Mesendoderm (in vitro differentiated cells): Measurements from ENCODE around the gene GINS2.

Experiments used
- DNase-seq: peaks from one replicate; pipeline ENCODE4 v3.0.0; 2013
- H2AK5ac ChIP-seq: 2 replicates; pipeline ENCODE4 v1.6.1; 2013; ENCODE audit warnings: low read length, inconsistent platforms
- H2BK120ac ChIP-seq: 2 replicates; pipeline ENCODE4 v1.6.1; 2013; ENCODE audit warnings: low read depth, mild to moderate bottlenecking, low read length, moderate library complexity, mixed read lengths
- H2BK15ac ChIP-seq: replicated peaks from 2 replicates; pipeline ENCODE4 v1.6.1; 2013; ENCODE audit warnings: low read depth, mild to moderate bottlenecking, moderate library complexity
- H2BK5ac ChIP-seq: 2 replicates; pipeline ENCODE4 v1.6.1; 2013; ENCODE audit warnings: low read length, inconsistent platforms
- H3K18ac ChIP-seq: 2 replicates; pipeline ENCODE4 v1.6.1; 2013; ENCODE audit warnings: mild to moderate bottlenecking, low read length, mixed read lengths
- H3K23ac ChIP-seq: one replicate; pipeline ENCODE4 v1.6.1; 2013; ENCODE audit warnings: low read length
- H3K27ac ChIP-seq: 2 replicates; pipeline ENCODE4 v1.5.1; 2013; ENCODE audit warnings: low read depth, mild to moderate bottlenecking, inconsistent platforms, low read length, moderate library complexity
- H3K27me3 ChIP-seq: 2 replicates; pipeline ENCODE4 v1.6.1; 2013; ENCODE audit warnings: low read length, control low read depth, mild to moderate bottlenecking, inconsistent platforms; ENCODE audit not compliant: insufficient read depth, poor library complexity
- H3K36me3 ChIP-seq: 2 replicates; pipeline ENCODE4 v1.6.1; 2013; ENCODE audit warnings: low read length, inconsistent platforms; ENCODE audit not compliant: control insufficient read depth, insufficient read depth
- H3K4ac ChIP-seq: one replicate; pipeline ENCODE4 v1.6.1; 2013; ENCODE audit warnings: low read depth, mild to moderate bottlenecking, low read length, moderate library complexity
- H3K4me1 ChIP-seq: 2 replicates; pipeline ENCODE4 v1.6.1; 2013; ENCODE audit warnings: low read depth, low read length, inconsistent platforms; ENCODE audit not compliant: control insufficient read depth
- H3K4me2 ChIP-seq: 2 replicates; pipeline ENCODE4 v1.6.1; 2013; ENCODE audit warnings: low read length
- H3K4me3 ChIP-seq: 2 replicates; pipeline ENCODE4 v1.5.1; 2013; ENCODE audit warnings: mild to moderate bottlenecking, low read length
- H3K56ac ChIP-seq: one replicate; pipeline ENCODE4 v1.6.1; 2013; ENCODE audit warnings: low read length
- H3K79me1 ChIP-seq: 2 replicates; pipeline ENCODE4 v1.6.1; 2013; ENCODE audit warnings: low read length, inconsistent platforms
- H3K79me2 ChIP-seq: 2 replicates; pipeline ENCODE4 v1.6.1; 2013; ENCODE audit warnings: mild to moderate bottlenecking, low read length; ENCODE audit not compliant: control insufficient read depth, insufficient read depth
- H3K9ac ChIP-seq: 2 replicates; pipeline ENCODE4 v1.6.1; 2013; ENCODE audit warnings: low read length, inconsistent platforms
- H4K5ac ChIP-seq: one replicate; pipeline ENCODE4 v1.6.1; 2013; ENCODE audit warnings: low read length
- H4K8ac ChIP-seq: one replicate; pipeline ENCODE4 v1.6.1; 2013; ENCODE audit warnings: low read depth, mild to moderate bottlenecking, control low read depth, low read length, moderate library complexity
- WGBS: extraction: QIAGEN DNeasy Blood & Tissue Kit; methylation state at CpG from one replicate; pipeline ENCODE4 v1.1.7; 2013; ENCODE audit warnings: low lambda C conversion rate, missing lambda C conversion rate; ENCODE audit not compliant: insufficient coverage; ENCODE audit errors: extremely low coverage; 5-methylcytosine and 5-hydroxymethylcytosine counted together

The GINS2 gene

GRCh38 chr16:85640254-85640558, 48.5 kb downstream of the GINS2 start:
- no peak overlapping the region for H3K18ac ChIP-seq
- no peak overlapping the region for H3K27ac ChIP-seq
- DNase-seq = no peak
- H3K4me3 ChIP-seq = no peak overlapping the region
- H3K79me1 ChIP-seq = peaks cover 8% of the 10 kb centered on the region
- H3K4me1 ChIP-seq = no peaks in the 10 kb centered on the region
- H4K8ac ChIP-seq = no peak overlapping the region
- no peaks in the 10 kb centered on the region for H3K27me3 ChIP-seq
- no peaks in the 10 kb centered on the region for H3K36me3 ChIP-seq
- no peak overlapping the region for H2BK15ac ChIP-seq
- H4K5ac ChIP-seq = no peak overlapping the region
- H3K23ac ChIP-seq = no peak overlapping the region
- no peak overlapping the region for H2BK5ac ChIP-seq
- no peak overlapping the region for H3K9ac ChIP-seq
- no CpG with 5 or more reads among the region's 13 CpGs for WGBS
- H3K79me2 ChIP-seq = peaks cover 23% of the 10 kb centered on the region
- H3K4ac ChIP-seq = no peak overlapping the region
- no peak overlapping the region for H2BK120ac ChIP-seq
- H3K4me2 ChIP-seq = no peak overlapping the region
- no peak overlapping the region for H2AK5ac ChIP-seq
- no peak overlapping the region for H3K56ac ChIP-seq

- Histone ChIP-seq H3K79me2 (peaks cover 23% of the 10 kb centered on the region), H2BK15ac (no peak overlapping the region), H4K8ac (no peak overlapping the region), H2BK5ac (no peak overlapping the region), H3K23ac (no peak overlapping the region), H3K4ac (no peak overlapping the region), H3K27me3 (no peaks in the 10 kb centered on the region), H4K5ac (no peak overlapping the region), H3K4me2 (no peak overlapping the region), H3K9ac (no peak overlapping the region), H3K36me3 (no peaks in the 10 kb centered on the region), H3K27ac (no peak overlapping the region), H3K56ac (no peak overlapping the region), H3K4me3 (no peak overlapping the region), H3K18ac (no peak overlapping the region), H2BK120ac (no peak overlapping the region), H2AK5ac (no peak overlapping the region), H3K79me1 (peaks cover 8% of the 10 kb centered on the region), H3K4me1 (no peaks in the 10 kb centered on the region)
- no CpG with 5 or more reads among the region's 35 CpGs for WGBS
- no peak for DNase-seq
Observed at GRCh38 chr16:85639529-85640253, 49.1 kb downstream of the GINS2 start.

- Histone ChIP-seq H3K56ac (no peak overlapping the region), H4K5ac (no peak overlapping the region), H2BK120ac (no peak overlapping the region), H3K18ac (no peak overlapping the region), H3K4ac (no peak overlapping the region), H2AK5ac (no peak overlapping the region), H3K4me1 (no peaks in the 10 kb centered on the region), H3K23ac (no peak overlapping the region), H2BK15ac (no peak overlapping the region), H2BK5ac (no peak overlapping the region), H3K4me2 (no peak overlapping the region), H3K79me1 (peaks cover 8% of the 10 kb centered on the region), H4K8ac (no peak overlapping the region), H3K79me2 (peaks cover 27% of the 10 kb centered on the region), H3K4me3 (no peak overlapping the region), H3K36me3 (no peaks in the 10 kb centered on the region), H3K27ac (no peak overlapping the region), H3K9ac (no peak overlapping the region), H3K27me3 (no peaks in the 10 kb centered on the region)
- DNase-seq = no peak
- no CpG with 5 or more reads among the region's 26 CpGs for WGBS
Observed at GRCh38 chr16:85638695-85639409, 49.9 kb downstream of the GINS2 start.

GRCh38 chr16:85637808-85638647, 50.7 kb downstream of the GINS2 start:
- Histone ChIP-seq H3K4ac (no peak overlapping the region), H3K27ac (no peak overlapping the region), H3K4me3 (no peak overlapping the region), H3K56ac (no peak overlapping the region), H2BK15ac (no peak overlapping the region), H3K4me1 (no peaks in the 10 kb centered on the region), H4K8ac (no peak overlapping the region), H2BK5ac (no peak overlapping the region), H2AK5ac (no peak overlapping the region), H3K18ac (no peak overlapping the region), H3K36me3 (no peaks in the 10 kb centered on the region), H3K4me2 (no peak overlapping the region), H4K5ac (no peak overlapping the region), H3K23ac (no peak overlapping the region), H3K27me3 (no peaks in the 10 kb centered on the region), H2BK120ac (no peak overlapping the region), H3K9ac (no peak overlapping the region), H3K79me2 (peaks cover 32% of the 10 kb centered on the region), H3K79me1 (peaks cover 8% of the 10 kb centered on the region)
- WGBS = no CpG with 5 or more reads among the region's 37 CpGs
- no peak for DNase-seq

- peaks cover 8% of the 10 kb centered on the region for H3K79me1 ChIP-seq
- H3K4ac ChIP-seq = no peak overlapping the region
- no peak overlapping the region for H2BK120ac ChIP-seq
- H4K5ac ChIP-seq = no peak overlapping the region
- WGBS = no CpG with 5 or more reads among the region's 36 CpGs
- no peak overlapping the region for H3K9ac ChIP-seq
- H3K18ac ChIP-seq = no peak overlapping the region
- H3K36me3 ChIP-seq = no peaks in the 10 kb centered on the region
- H4K8ac ChIP-seq = no peak overlapping the region
- H3K4me1 ChIP-seq = no peaks in the 10 kb centered on the region
- no peak overlapping the region for H2BK15ac ChIP-seq
- no peak overlapping the region for H3K4me2 ChIP-seq
- H3K79me2 ChIP-seq = peaks cover 34% of the 10 kb centered on the region
- DNase-seq = no peak
- H2BK5ac ChIP-seq = no peak overlapping the region
- H3K4me3 ChIP-seq = no peak overlapping the region
- no peak overlapping the region for H3K56ac ChIP-seq
- no peaks in the 10 kb centered on the region for H3K27me3 ChIP-seq
- H3K23ac ChIP-seq = no peak overlapping the region
- H3K27ac ChIP-seq = no peak overlapping the region
- H2AK5ac ChIP-seq = no peak overlapping the region
Observed at GRCh38 chr16:85637061-85637807, 51.5 kb downstream of the GINS2 start.
